ENCODE data around the gene PDE3A.

- no peak for TF ChIP-seq CTCF (IDR thresholded peaks at IDR 0.05)
- no peak for TF ChIP-seq POLR2AphosphoS5 (IDR thresholded peaks at IDR 0.05)
These were observed 689 bp upstream of the PDE3A start for GRCh38 chr12:20367583-20368113.

All from breast epithelium (tissue), 3 donors.